Neural cell (in vitro differentiated cells): ENCODE data around the gene EPYC. TPM values are rescaled to one million over a fixed set of nuclear protein-coding genes. Genes with fewer than 3 reads are reported as not detected.
"Not testable (repeated sequence)": the region's sequence is repeated elsewhere in the genome, so short reads cannot be mapped to it uniquely, and the experiment has no call there.

Source experiments
- H2AFZ ChIP-seq: fragments of 200-600, 300-800 bp; sonication (generic), shearing (Covaris generic); 2 replicates; pipeline ENCODE4 v1.6.0; 2014; ENCODE audit warnings: low read depth, mild to moderate bottlenecking, antibody characterized with exemption, low read length, moderate library complexity
- H3F3A ChIP-seq: fragments of 200-600 bp; shearing (Covaris generic); 2 replicates; pipeline ENCODE4 v1.6.1; 2016; ENCODE audit warnings: mild to moderate bottlenecking, moderate library complexity, mixed read lengths, antibody characterized with exemption, low read length; ENCODE audit not compliant: insufficient read depth, poor library complexity, severe bottlenecking
- H3K27ac ChIP-seq: fragments of 200-600, 300-800 bp; sonication (generic), shearing (Covaris generic); 2 replicates; pipeline ENCODE4 v1.5.1; 2014; ENCODE audit warnings: mild to moderate bottlenecking, low read length, moderate library complexity
- H3K27me3 ChIP-seq: fragments of 300-800, 200-600 bp; sonication (generic), shearing (Covaris generic); 2 replicates; pipeline ENCODE4 v1.6.0; 2014; ENCODE audit warnings: mild to moderate bottlenecking, low read depth, low read length, moderate library complexity; ENCODE audit not compliant: insufficient read depth
- H3K36me3 ChIP-seq: fragments of 300-800, 200-600 bp; sonication (generic), shearing (Covaris generic); 2 replicates; pipeline ENCODE4 v1.5.1; 2014; ENCODE audit warnings: mild to moderate bottlenecking, antibody characterized with exemption, low read length, moderate library complexity; ENCODE audit not compliant: insufficient read depth
- H3K4me2 ChIP-seq: fragments of 300-800, 200-600 bp; sonication (generic), shearing (Covaris generic); 2 replicates; pipeline ENCODE4 v1.6.0; 2014; ENCODE audit warnings: mild to moderate bottlenecking, low read length
- H3K4me3 ChIP-seq: fragments of 300-800, 200-600 bp; sonication (generic), shearing (Covaris generic); 2 replicates; pipeline ENCODE4 v1.5.1; 2014; ENCODE audit warnings: mild to moderate bottlenecking, low read length, moderate library complexity
- H3K79me2 ChIP-seq: fragments of 200-600 bp; shearing (Covaris generic); replicated peaks from 2 replicates; pipeline ENCODE4 v1.6.0; 2014; ENCODE audit warnings: mild to moderate bottlenecking, low read length, moderate library complexity; ENCODE audit not compliant: insufficient read depth
- H3K9ac ChIP-seq: fragments of 300-800, 200-600 bp; sonication (generic), shearing (Covaris generic); 2 replicates; pipeline ENCODE4 v1.6.1; 2016; ENCODE audit warnings: mild to moderate bottlenecking, low read length, mixed read lengths
- H3K9me2 ChIP-seq: fragments of 200-600 bp; shearing (Covaris generic); 2 replicates; pipeline ENCODE4 v1.6.1; 2016; ENCODE audit warnings: mild to moderate bottlenecking, low read length, mixed read lengths; ENCODE audit not compliant: insufficient read depth
- H3K9me3 ChIP-seq: fragments of 200-600, 300-800 bp; sonication (generic), shearing (Covaris generic); 2 replicates; pipeline ENCODE4 v1.6.1; 2016; ENCODE audit warnings: mild to moderate bottlenecking, mixed run types, low read length, moderate library complexity, mixed read lengths
- H4K20me1 ChIP-seq: fragments of 200-600 bp; shearing (Covaris generic); 2 replicates; pipeline ENCODE4 v1.6.1; 2016; ENCODE audit warnings: mild to moderate bottlenecking, mixed run types; ENCODE audit not compliant: insufficient read depth
- CTCF ChIP-seq: fragments of 450-650 bp; IDR thresholded peaks from 2 replicates; pipeline ENCODE4 v1.5.1; 2014; ENCODE audit warnings: antibody characterized with exemption, mild to moderate bottlenecking, moderate library complexity; ENCODE audit not compliant: poor library complexity, severe bottlenecking
- EP300 ChIP-seq: fragments of 450-650 bp; conservative IDR thresholded peaks from 2 replicates; pipeline ENCODE4 v1.6.1; 2014; ENCODE audit warnings: antibody characterized with exemption, mild to moderate bottlenecking, moderate library complexity; ENCODE audit not compliant: poor library complexity, severe bottlenecking
- EZH2 ChIP-seq: fragments of 200-600, 300-800 bp; shearing (Covaris generic), sonication (generic); IDR thresholded peaks from 2 replicates; pipeline ENCODE4 v1.6.1; 2014; ENCODE audit warnings: antibody characterized with exemption, low read length, borderline replicate concordance, mild to moderate bottlenecking; ENCODE audit not compliant: insufficient read depth, poor library complexity, severe bottlenecking
- MXI1 ChIP-seq: fragments of 450-650 bp; conservative IDR thresholded peaks from 2 replicates; pipeline ENCODE4 v1.6.1; 2014; ENCODE audit warnings: antibody characterized with exemption, mild to moderate bottlenecking; ENCODE audit not compliant: poor library complexity, severe bottlenecking
- POLR2AphosphoS5 ChIP-seq: IDR thresholded peaks from 2 replicates; pipeline ENCODE4 v1.6.1; 2012
- RAD21 ChIP-seq: fragments of 450-650 bp; conservative IDR thresholded peaks from 2 replicates; pipeline ENCODE4 v1.6.1; 2014; ENCODE audit warnings: antibody characterized with exemption, mild to moderate bottlenecking, moderate library complexity
- REST ChIP-seq: IDR thresholded peaks from 2 replicates; pipeline ENCODE4 v1.6.1; 2012; ENCODE audit warnings: borderline replicate concordance
- SMC3 ChIP-seq: fragments of 450-650 bp; conservative IDR thresholded peaks from 2 replicates; pipeline ENCODE4 v1.6.1; 2014; ENCODE audit warnings: antibody characterized with exemption, mild to moderate bottlenecking, moderate library complexity; ENCODE audit not compliant: poor library complexity
- TAF1 ChIP-seq: IDR thresholded peaks from 2 replicates; pipeline ENCODE4 v1.6.1; 2012; ENCODE audit warnings: low read depth
- polyA plus RNA-seq: library from polyadenylated mRNA; depleted of rRNA; stranded (reverse); fragments of >200 nt; gene quantifications from 2 replicates; pipeline ENCODE4 v1.2.3, GENCODE V29; 2014

EPYC gene
- polyA plus RNA-seq, 1 donor from 2014 or later = not detected

GRCh38 chr12:90987520-90987919 lies 17.3 kb downstream of the EPYC start:
- no peaks in the 10 kb centered on the region for H3K36me3 ChIP-seq
- no peak overlapping the region for H3K27ac ChIP-seq
- H3K27me3 ChIP-seq = no peaks in the 10 kb centered on the region
- H3K9ac ChIP-seq = no peak overlapping the region
- H4K20me1 ChIP-seq = no peaks in the 10 kb centered on the region
- H3K9me2 ChIP-seq = no peaks in the 10 kb centered on the region
- no peak overlapping the region for H3K4me2 ChIP-seq
- H2AFZ ChIP-seq = no peak overlapping the region
- H3K79me2 ChIP-seq = no peaks in the 10 kb centered on the region
- TF ChIP-seq EP300 (no peak), MXI1 (no peak), EZH2 (no peak), CTCF (no peak), TAF1 (no peak), SMC3 (no peak), REST (no peak), RAD21 (no peak), POLR2AphosphoS5 (no peak)
- no peaks in the 10 kb centered on the region for H3F3A ChIP-seq
- H3K4me3 ChIP-seq = no peak overlapping the region
- peaks cover 3% of the 10 kb centered on the region for H3K9me3 ChIP-seq

GRCh38 chr12:90987101-90987500 lies 17.7 kb downstream of the EPYC start:
- Histone ChIP-seq H3K79me2 (no peaks in the 10 kb centered on the region), H3K27me3 (no peaks in the 10 kb centered on the region), H3K27ac (no peak overlapping the region), H3K36me3 (no peaks in the 10 kb centered on the region), H3K9ac (no peak overlapping the region), H3K4me3 (no peak overlapping the region), H4K20me1 (no peaks in the 10 kb centered on the region), H3K9me3 (peaks cover 3% of the 10 kb centered on the region), H3K9me2 (no peaks in the 10 kb centered on the region), H3K4me2 (no peak overlapping the region), H2AFZ (no peak overlapping the region), H3F3A (no peaks in the 10 kb centered on the region)
- no peak for TF ChIP-seq RAD21
- TF ChIP-seq EP300 = no peak
- no peak for TF ChIP-seq TAF1

GRCh38 chr12:90985331-90985730 lies 19.4 kb downstream of the EPYC start:
- H3K4me3 ChIP-seq, H3K9me3 ChIP-seq, H3F3A ChIP-seq, H3K9me2 ChIP-seq, H3K79me2 ChIP-seq, H4K20me1 ChIP-seq, H3K4me2 ChIP-seq, H3K27ac ChIP-seq, H2AFZ ChIP-seq, H3K9ac ChIP-seq, H3K36me3 ChIP-seq, H3K27me3 ChIP-seq: not testable (repeated sequence)
